NCI-H510A (cell line): ENCODE results near the gene PRM1.

Experiments
- DNase-seq: peaks from one replicate; lab custom pipeline; 2025; lab: John Stamatoyannopoulos, UW

Gene PRM1

GRCh38 chr16:11253995-11254912, 26.9 kb downstream of the PRM1 start:
- no peak for DNase-seq

GRCh38 chr16:11253009-11253994, 27.8 kb downstream of the PRM1 start:
- no peak for DNase-seq

- DNase-seq: no peak
Observed at GRCh38 chr16:11252482-11252931, 28.6 kb downstream of the PRM1 start.

- no peak for DNase-seq
Observed at GRCh38 chr16:11251525-11252481, 29.3 kb downstream of the PRM1 start.

GRCh38 chr16:11250786-11251524, 30.2 kb downstream of the PRM1 start:
- no peak for DNase-seq

- DNase-seq: peak; percentile 42
Observed at GRCh38 chr16:11250091-11250785, 30.9 kb downstream of the PRM1 start.

- DNase-seq: no peak
Observed at GRCh38 chr16:11249233-11250061, 31.7 kb downstream of the PRM1 start.

GRCh38 chr16:11248133-11248532, 33.0 kb downstream of the PRM1 start:
- no peak for DNase-seq

GRCh38 chr16:11245988-11246387, 35.1 kb downstream of the PRM1 start:
- no peak for DNase-seq

GRCh38 chr16:11245222-11245737, 35.9 kb downstream of the PRM1 start:
- DNase-seq: no peak

- DNase-seq: no peak
Observed at GRCh38 chr16:11242658-11243057, 38.5 kb downstream of the PRM1 start.

GRCh38 chr16:11241480-11242204, 39.5 kb downstream of the PRM1 start:
- DNase-seq: no peak

GRCh38 chr16:11240636-11241473, 40.3 kb downstream of the PRM1 start:
- no peak for DNase-seq

- no peak for DNase-seq
Observed at GRCh38 chr16:11239644-11240632, 41.2 kb downstream of the PRM1 start.

- DNase-seq: no peak
Observed at GRCh38 chr16:11238272-11239202, 42.6 kb downstream of the PRM1 start.
